Inferior parietal cortex (tissue), 1 donor: ENCODE measurements around the gene CCDC3.
A peak's percentile ranks its signal among the peaks of the same experiment; 100 is the strongest.
"Not testable (repeated sequence)": the region's sequence is repeated elsewhere in the genome, so short reads cannot be mapped to it uniquely, and the experiment has no call there.

Source experiments
- DNase-seq: peaks from one replicate; pipeline ENCODE4 v3.0.0-alpha.2; 2016; ENCODE audit errors: extremely low spot score

The CCDC3 gene

GRCh38 chr10:13000431-13000830 is 1.1 kb downstream of the CCDC3 start:
- no peak for DNase-seq

GRCh38 chr10:12999849-13000248 is 1.7 kb downstream of the CCDC3 start:
- DNase-seq = no peak

GRCh38 chr10:12995425-12995861 is 6.1 kb downstream of the CCDC3 start:
- DNase-seq = no peak

- no peak for DNase-seq
Observed at GRCh38 chr10:12993595-12993994, 7.9 kb downstream of the CCDC3 start.

GRCh38 chr10:12985347-12985746 is 16.2 kb downstream of the CCDC3 start:
- DNase-seq = no peak

GRCh38 chr10:12984165-12984747 is 17.3 kb downstream of the CCDC3 start:
- no peak for DNase-seq

- DNase-seq = not testable (repeated sequence)
Observed at GRCh38 chr10:12983568-12983967, 17.9 kb downstream of the CCDC3 start.

- no peak for DNase-seq
Observed at GRCh38 chr10:12981570-12981969, 19.9 kb downstream of the CCDC3 start.

- DNase-seq = no peak
Observed at GRCh38 chr10:12980713-12981306, 20.7 kb downstream of the CCDC3 start.

GRCh38 chr10:12980102-12980661 is 21.3 kb downstream of the CCDC3 start:
- no peak for DNase-seq

GRCh38 chr10:12978891-12979290 is 22.6 kb downstream of the CCDC3 start:
- no peak for DNase-seq

GRCh38 chr10:12975906-12976305 is 25.6 kb downstream of the CCDC3 start:
- no peak for DNase-seq

- DNase-seq = no peak
Observed at GRCh38 chr10:12975266-12975665, 26.2 kb downstream of the CCDC3 start.

GRCh38 chr10:12974491-12975199 is 26.9 kb downstream of the CCDC3 start:
- DNase-seq = no peak

- no peak for DNase-seq
Observed at GRCh38 chr10:12974078-12974477, 27.4 kb downstream of the CCDC3 start.

- DNase-seq = no peak
Observed at GRCh38 chr10:12973149-12973718, 28.3 kb downstream of the CCDC3 start.

- DNase-seq = no peak
Observed at GRCh38 chr10:12972146-12972545, 29.4 kb downstream of the CCDC3 start.

- DNase-seq = no peak
Observed at GRCh38 chr10:12971001-12971788, 30.3 kb downstream of the CCDC3 start.

GRCh38 chr10:12969951-12970350 is 31.6 kb downstream of the CCDC3 start:
- DNase-seq = no peak

GRCh38 chr10:12966067-12966466 is 35.4 kb downstream of the CCDC3 start:
- no peak for DNase-seq

GRCh38 chr10:12965571-12965970 is 35.9 kb downstream of the CCDC3 start:
- peak; percentile 39 for DNase-seq

GRCh38 chr10:12962556-12962955 is 39.0 kb downstream of the CCDC3 start:
- no peak for DNase-seq
